Testis (tissue), 2 donors: ENCODE results near the gene HNRNPD.

ENCODE experiments used
- POLR2A ChIP-seq: fragments of 450-650 bp; IDR thresholded peaks from one replicate; pipeline ENCODE4 v1.6.1; 2017; ENCODE audit warnings: antibody characterized with exemption, mild to moderate bottlenecking, moderate library complexity
- TF ChIP-seq, protein P1 (sequence below), 3 experiments: fragments of 450-650 bp in 2 of 3; fragments of 200-600 bp in 1 of 3; sonication (generic) in 1 of 3; IDR thresholded peaks; one replicate each; pipeline ENCODE4 v1.5.1; 2016 to 2019; ENCODE audit warnings: antibody characterized with exemption in 3 of 3, mild to moderate bottlenecking in 2 of 3, moderate library complexity in 1 of 3

DNA sequence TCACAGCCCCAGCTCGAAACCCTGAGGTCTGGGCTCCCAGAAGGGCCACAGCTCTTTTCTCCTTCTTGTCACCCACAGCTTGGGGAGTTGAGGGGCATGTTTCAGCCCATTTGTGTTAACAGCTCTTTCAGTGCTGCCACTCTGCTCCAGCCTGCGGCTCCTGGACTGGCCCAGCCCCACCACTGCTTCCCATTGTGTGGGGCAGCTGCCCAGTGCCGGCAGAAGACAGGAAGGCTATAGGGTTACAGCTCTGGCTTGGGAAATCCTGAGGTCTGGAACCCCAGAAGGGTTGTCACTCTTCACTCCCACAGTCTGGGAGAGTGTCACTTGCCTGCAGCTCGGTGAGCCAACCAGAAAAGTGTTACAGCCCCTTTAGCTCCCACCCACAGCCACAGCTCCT, 7.0 kb upstream of the HNRNPD start:
- no peak for TF ChIP-seq POLR2A
- TF ChIP-seq, protein P1, sequence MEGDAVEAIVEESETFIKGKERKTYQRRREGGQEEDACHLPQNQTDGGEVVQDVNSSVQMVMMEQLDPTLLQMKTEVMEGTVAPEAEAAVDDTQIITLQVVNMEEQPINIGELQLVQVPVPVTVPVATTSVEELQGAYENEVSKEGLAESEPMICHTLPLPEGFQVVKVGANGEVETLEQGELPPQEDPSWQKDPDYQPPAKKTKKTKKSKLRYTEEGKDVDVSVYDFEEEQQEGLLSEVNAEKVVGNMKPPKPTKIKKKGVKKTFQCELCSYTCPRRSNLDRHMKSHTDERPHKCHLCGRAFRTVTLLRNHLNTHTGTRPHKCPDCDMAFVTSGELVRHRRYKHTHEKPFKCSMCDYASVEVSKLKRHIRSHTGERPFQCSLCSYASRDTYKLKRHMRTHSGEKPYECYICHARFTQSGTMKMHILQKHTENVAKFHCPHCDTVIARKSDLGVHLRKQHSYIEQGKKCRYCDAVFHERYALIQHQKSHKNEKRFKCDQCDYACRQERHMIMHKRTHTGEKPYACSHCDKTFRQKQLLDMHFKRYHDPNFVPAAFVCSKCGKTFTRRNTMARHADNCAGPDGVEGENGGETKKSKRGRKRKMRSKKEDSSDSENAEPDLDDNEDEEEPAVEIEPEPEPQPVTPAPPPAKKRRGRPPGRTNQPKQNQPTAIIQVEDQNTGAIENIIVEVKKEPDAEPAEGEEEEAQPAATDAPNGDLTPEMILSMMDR (IDR thresholded peaks at IDR 0.05) = no peak
